Non-pigmented ciliary epithelial cell (primary cell): ENCODE data around the gene SUPT6H.
"Not testable (repeated sequence)": the region's sequence is repeated elsewhere in the genome, so short reads cannot be mapped to it uniquely, and the experiment has no call there.

Experiments
- DNase-seq: peaks from one replicate; pipeline ENCODE4 v3.0.0-alpha.2; 2010; ENCODE audit warnings: low read depth

Gene SUPT6H

GRCh38 chr17:28719021-28719433 lies 57.0 kb downstream of the SUPT6H start:
- no peak for DNase-seq

DNA sequence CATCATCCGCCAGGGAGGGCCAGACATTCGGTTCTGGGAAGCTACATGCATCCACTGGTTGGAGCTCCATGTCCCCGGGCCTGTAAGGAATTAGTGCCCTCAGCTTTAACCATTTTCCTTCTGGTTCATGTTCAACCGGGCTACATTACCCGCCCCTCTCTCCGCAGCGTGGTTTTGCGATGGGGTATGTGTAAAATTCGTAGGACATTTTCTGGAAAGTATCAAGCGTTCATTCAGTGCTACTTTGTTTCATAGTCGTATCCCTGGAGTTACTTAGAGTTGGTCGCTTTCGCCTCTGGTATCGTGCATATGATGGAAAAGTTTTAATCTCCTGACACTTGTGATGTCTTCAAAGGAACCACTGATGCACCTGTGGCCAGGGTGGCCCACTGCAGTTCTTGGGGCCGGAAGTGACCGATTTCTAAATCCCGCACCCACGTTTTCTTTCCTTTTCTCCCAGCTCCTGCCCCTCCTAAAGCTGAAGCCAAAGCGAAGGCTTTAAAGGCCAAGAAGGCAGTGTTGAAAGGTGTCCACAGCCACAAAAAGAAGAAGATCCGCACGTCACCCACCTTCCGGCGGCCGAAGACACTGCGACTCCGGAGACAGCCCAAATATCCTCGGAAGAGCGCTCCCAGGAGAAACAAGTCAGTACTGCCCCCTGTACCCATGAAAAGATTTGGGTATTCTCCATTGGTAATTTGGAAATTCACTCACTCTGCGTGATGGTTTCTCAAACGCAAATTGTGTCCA lies 58.4 kb downstream of the SUPT6H start:
- no peak for DNase-seq

DNA sequence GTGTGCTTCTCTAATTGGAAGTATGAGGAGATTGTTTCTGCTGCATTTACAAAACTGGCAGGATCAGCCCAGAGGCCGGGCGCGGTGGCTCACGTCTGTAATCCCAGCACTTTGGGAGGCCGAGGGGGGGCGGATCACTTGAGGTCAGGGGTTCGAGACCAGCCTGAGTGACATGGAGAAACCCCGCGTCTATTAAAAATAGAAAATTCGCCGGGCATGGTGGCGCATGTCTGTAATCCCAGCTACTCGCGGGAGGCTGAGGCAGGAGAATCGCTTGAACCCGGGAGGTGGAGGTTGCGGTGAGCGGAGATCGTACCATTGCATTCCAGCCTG lies 59.0 kb downstream of the SUPT6H start:
- not testable (repeated sequence) for DNase-seq

GRCh38 chr17:28722417-28723158 lies 60.6 kb downstream of the SUPT6H start:
- no peak for DNase-seq

DNA sequence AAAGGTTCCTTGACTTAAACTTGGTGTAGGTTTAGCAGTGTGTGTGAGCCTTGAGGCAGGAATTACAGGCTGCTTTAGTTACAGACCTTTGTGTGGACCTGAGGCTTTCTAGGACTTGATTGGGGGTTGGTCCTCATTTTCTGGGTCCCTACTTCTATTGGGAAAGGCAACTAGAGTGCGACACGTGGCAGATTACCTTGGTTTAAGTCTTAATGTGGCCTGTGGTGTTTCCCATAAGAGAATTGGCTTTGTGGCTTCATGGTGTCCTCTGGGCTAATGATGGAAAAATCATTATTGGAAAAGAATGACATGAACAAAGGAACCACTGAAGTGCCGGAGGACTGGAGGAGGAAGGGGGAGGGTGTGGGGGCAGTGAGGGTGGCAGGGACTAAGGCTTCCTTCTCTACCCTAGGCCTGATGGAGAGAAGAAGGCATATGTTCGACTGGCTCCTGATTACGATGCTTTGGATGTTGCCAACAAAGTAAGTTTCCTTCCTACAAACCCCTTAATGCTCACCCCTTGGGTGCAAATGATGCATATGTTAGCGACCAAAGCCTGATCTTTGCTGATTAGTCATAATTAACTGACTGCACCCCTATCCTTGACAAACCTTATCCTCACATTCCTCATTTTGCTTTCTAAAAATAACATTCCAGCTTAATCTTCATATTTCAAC lies 61.3 kb downstream of the SUPT6H start:
- no peak for DNase-seq

GRCh38 chr17:28723836-28724499 lies 62.0 kb downstream of the SUPT6H start:
- DNase-seq, result not testable (repeated sequence)

- DNase-seq, result no peak
These were observed 62.6 kb downstream of the SUPT6H start for GRCh38 chr17:28724500-28725165.

GRCh38 chr17:28725166-28725659 lies 63.2 kb downstream of the SUPT6H start:
- no peak for DNase-seq

- DNase-seq, result no peak
These were observed 63.7 kb downstream of the SUPT6H start for GRCh38 chr17:28725660-28726225.

DNA sequence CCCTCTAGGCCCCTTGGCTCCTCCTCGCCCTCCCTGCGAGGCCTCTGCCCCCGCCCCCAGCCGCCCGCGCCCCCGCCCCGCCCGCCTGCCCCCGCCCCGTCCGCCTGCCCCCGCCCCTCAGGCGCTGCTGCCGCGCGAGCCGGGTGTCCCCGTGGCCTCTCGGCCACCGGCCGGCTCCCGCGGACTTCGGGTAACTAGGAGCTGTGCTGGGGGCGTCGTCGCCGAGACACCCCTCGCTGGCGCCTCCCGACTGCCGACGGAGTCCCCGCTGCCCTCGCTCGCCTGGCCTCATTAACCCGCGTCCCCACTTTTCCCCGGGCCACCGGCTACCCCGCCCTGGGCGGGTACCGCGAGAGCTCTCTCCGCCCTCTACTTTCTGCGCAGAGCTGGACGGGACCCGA lies 64.2 kb downstream of the SUPT6H start, which contains the start of gene TLCD1:
TLCD1 (minus strand) TSS at position 8 of the 401 bp plus-strand sequence. CDS start 136 bp downstream, outside the sequence.
- DNase-seq, result no peak

GRCh38 chr17:28726627-28727491 lies 64.9 kb downstream of the SUPT6H start:
- DNase-seq, result peak; percentile 79

DNA sequence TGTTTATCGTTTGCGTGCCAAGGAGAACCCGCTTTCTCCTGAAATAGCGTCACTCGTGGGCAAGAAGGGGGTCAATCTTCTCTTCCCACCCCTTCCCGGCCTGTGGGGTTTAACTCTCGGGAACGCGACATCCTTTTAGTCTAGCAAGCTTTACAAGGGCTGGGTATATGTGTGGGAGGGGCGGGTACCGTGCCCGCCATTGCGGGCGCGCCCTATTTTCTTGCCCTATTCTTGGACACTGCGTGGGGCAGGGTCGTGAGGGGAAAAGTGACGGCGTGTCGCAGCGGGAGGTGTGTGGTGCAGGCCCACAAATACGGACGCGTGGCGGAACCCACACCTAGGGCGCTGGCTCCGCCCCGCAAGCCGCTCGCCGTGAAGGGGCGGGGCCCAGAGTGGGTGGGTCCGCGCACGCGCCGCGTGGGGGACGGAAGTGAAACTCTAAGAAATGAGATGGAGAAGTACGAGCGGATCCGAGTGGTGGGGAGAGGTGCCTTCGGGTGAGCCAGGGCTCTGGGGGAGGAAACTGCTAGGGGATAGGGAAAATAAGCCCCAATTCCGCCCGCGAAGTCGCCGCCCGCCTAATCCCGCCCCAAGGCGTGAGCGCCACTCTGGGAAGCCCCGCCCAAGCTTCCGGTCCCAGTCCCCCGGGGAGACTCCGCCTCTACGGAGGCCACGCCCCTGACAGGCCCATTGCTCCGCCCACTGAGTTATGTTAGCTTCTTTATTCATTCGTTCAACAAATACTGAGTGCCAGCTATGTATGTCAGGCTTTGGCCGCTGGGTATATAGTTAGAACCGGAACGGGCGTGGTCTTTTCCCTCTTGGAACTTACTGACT lies 66.6 kb downstream of the SUPT6H start, which contains the start of gene NEK8:
NEK8 (plus strand) TSS at position 425 of the 837 bp plus-strand sequence; CDS start at position 451, 26 bp downstream.
- peak; percentile 73 for DNase-seq

- no peak for DNase-seq
These were observed 67.9 kb downstream of the SUPT6H start for GRCh38 chr17:28729950-28730330.

DNA sequence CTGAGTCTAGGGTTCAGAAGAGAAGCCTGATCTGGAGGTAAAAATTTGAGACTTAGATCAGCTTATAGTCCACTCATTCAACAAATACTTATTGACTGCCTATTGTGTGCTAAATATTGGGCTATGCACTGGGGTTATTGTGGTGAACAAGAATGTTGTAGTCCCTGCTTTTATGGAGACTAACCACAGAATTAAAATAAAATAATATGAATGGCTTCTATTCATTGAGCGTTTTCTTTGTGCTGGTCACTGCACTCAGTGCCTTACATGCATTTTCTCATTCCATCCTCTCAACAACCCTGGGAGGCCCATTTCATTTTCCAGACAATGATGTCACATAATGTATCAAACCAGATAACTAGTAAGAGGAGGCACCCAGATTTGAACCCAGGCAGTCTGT lies 71.3 kb downstream of the SUPT6H start:
- no peak for DNase-seq

- no peak for DNase-seq
These were observed 72.8 kb downstream of the SUPT6H start for GRCh38 chr17:28734712-28735241.

DNA sequence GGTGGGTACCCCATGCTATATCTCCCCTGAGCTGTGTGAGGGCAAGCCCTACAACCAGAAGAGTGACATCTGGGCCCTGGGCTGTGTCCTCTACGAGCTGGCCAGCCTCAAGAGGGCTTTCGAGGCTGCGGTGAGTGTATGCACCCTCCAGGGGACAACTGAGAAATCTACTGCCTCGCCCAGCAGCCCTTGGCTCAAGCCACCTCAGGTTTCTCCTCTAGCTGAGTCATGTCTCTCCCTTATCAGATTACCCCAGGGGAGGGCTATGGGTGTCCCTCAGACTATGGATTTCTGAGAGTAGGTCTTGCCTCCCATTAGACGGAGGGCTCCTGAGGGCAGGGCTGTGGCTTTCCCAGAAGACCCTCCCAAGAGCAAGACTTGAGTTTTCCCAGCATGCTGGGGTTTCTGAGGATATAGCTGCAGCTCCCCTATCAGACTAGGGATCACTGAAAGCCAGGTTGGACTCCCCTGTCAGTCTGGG lies 73.3 kb downstream of the SUPT6H start:
- DNase-seq, result no peak

DNA sequence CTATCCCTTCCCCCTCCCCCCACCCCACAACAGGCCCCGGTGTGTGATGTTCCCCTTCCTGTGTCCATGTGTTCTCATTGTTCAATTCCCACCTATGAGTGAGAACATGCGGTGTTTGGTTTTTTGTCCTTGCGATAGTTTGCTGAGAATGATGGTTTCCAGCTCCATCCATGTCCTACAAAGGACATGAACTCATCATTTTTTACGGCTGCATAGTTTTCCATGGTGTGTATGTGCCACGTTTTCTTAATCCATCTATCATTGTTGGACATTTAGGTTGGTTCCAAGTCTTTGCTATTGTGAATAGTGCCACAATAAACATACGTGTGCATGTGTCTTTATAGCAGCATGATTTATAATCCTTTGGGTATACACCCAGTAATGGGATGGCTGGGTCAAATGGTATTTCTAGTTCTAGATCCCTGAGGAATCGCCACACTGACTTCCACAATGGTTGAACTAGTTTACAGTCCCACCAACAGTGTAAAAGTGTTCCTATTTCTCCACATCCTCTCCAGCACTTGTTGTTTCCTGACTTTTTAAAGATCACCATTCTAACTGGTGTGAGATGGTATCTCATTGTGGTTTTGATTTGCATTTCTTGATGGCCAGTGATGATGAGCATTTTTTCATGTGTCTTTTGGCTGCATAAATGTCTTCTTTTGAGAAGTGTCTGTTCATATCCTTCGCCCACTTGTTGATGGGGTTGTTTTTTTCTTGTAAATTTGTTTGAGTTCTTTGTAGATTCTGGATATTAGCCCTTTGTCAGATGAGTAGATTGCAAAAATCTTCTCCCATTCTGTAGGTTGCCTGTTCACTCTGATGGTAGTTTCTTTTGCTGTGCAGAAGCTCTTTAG lies 74.1 kb downstream of the SUPT6H start:
- DNase-seq, result not testable (repeated sequence)

DNA sequence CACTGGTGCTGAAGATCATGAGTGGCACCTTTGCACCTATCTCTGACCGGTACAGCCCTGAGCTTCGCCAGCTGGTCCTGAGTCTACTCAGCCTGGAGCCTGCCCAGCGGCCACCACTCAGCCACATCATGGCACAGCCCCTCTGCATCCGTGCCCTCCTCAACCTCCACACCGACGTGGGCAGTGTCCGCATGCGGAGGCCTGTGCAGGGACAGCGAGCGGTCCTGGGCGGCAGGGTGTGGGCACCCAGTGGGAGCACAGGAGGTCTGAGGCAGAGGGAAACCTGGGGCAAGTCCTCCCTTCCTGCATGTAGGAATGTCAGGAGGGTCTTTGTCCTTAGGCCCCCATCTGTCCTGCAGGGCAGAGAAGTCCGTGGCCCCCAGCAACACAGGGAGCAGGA lies 75.3 kb downstream of the SUPT6H start:
- no peak for DNase-seq
